Effector memory CD4-positive, alpha-beta T cell (primary cell): ENCODE measurements around the gene TNNT1.

Experiments
- DNase-seq, 3 donors: peaks; one replicate each; pipeline ENCODE4 v3.0.0-alpha.2; 2020
- H3K27ac ChIP-seq: 2 replicates; pipeline ENCODE4 v1.7.0; 2013; ENCODE audit warnings: mild to moderate bottlenecking, low read length, moderate library complexity; ENCODE audit not compliant: insufficient read depth, poor library complexity, severe bottlenecking
- H3K27me3 ChIP-seq: replicated peaks from 2 replicates; pipeline ENCODE4 v1.7.0; 2013; ENCODE audit warnings: mild to moderate bottlenecking, low read length; ENCODE audit not compliant: insufficient read depth, control insufficient read depth, poor library complexity, severe bottlenecking
- H3K36me3 ChIP-seq: 2 replicates; pipeline ENCODE4 v1.7.0; 2013; ENCODE audit warnings: mild to moderate bottlenecking, low read length, moderate library complexity; ENCODE audit not compliant: control insufficient read depth, insufficient read depth
- H3K4me1 ChIP-seq: 2 replicates; pipeline ENCODE4 v1.7.0; 2013; ENCODE audit warnings: low read length, mild to moderate bottlenecking; ENCODE audit not compliant: control insufficient read depth, insufficient read depth, poor library complexity, severe bottlenecking
- H3K4me3 ChIP-seq: 2 replicates; pipeline ENCODE4 v1.7.0; 2013; ENCODE audit warnings: low read length, low read depth, mild to moderate bottlenecking; ENCODE audit not compliant: insufficient read depth, poor library complexity, severe bottlenecking
- H3K9me3 ChIP-seq: 2 replicates; pipeline ENCODE4 v1.7.0; 2013; ENCODE audit warnings: mild to moderate bottlenecking, low read length, moderate library complexity; ENCODE audit not compliant: control insufficient read depth
- total RNA-seq, 3 donors: gene quantifications; one replicate each; lab custom pipeline; 2026; lab: John Stamatoyannopoulos, UW

TNNT1 gene
- 0 reads per million in 3 donors for total RNA-seq

- Histone ChIP-seq H3K27ac (no peak within 1 kb of the TSS), H3K9me3 (no peaks in the 10 kb centered on the region), H3K27me3 (peaks cover 28% of the 10 kb centered on the region), H3K4me1 (peaks cover 16% of the 10 kb centered on the region), H3K4me3 (no peak within 1 kb of the TSS), H3K36me3 (no peaks in the 10 kb centered on the region)
- no peak for DNase-seq
These were observed at the start of gene TNNT1 for GRCh38 chr19:55149078-55150003. TSS of gene TNNT1 (minus strand) at chr19:55149206. CDS start at chr19:55147157, 2,049 bp downstream.

- H3K27ac ChIP-seq, result no peak overlapping the region
- H3K4me3 ChIP-seq, result no peak overlapping the region
- no peaks in the 10 kb centered on the region for H3K9me3 ChIP-seq
- H3K36me3 ChIP-seq, result no peaks in the 10 kb centered on the region
- H3K27me3 ChIP-seq, result no peaks in the 10 kb centered on the region
- no peak for DNase-seq
- H3K4me1 ChIP-seq, result no peaks in the 10 kb centered on the region
These were observed 49.6 kb upstream of the TNNT1 start for GRCh38 chr19:55198651-55199050.

GRCh38 chr19:55197528-55197927, 48.5 kb upstream of the TNNT1 start:
- no peak overlapping the region for H3K4me3 ChIP-seq
- no peak overlapping the region for H3K27ac ChIP-seq
- DNase-seq, result no peak
- no peaks in the 10 kb centered on the region for H3K36me3 ChIP-seq
- no peaks in the 10 kb centered on the region for H3K4me1 ChIP-seq
- H3K27me3 ChIP-seq, result no peaks in the 10 kb centered on the region
- H3K9me3 ChIP-seq, result no peaks in the 10 kb centered on the region

- Histone ChIP-seq H3K4me1 (no peaks in the 10 kb centered on the region), H3K27ac (no peak overlapping the region), H3K27me3 (no peaks in the 10 kb centered on the region), H3K36me3 (no peaks in the 10 kb centered on the region), H3K4me3 (no peak overlapping the region), H3K9me3 (no peaks in the 10 kb centered on the region)
- DNase-seq, result no peak
These were observed 47.8 kb upstream of the TNNT1 start for GRCh38 chr19:55196803-55197202.

- Histone ChIP-seq H3K9me3 (no peaks in the 10 kb centered on the region), H3K27ac (no peak overlapping the region), H3K4me3 (no peak overlapping the region), H3K27me3 (no peaks in the 10 kb centered on the region), H3K36me3 (no peaks in the 10 kb centered on the region), H3K4me1 (no peaks in the 10 kb centered on the region)
- DNase-seq, result no peak
These were observed 44.5 kb upstream of the TNNT1 start for GRCh38 chr19:55193481-55193880.

GRCh38 chr19:55189403-55189835, 40.4 kb upstream of the TNNT1 start:
- no peak for DNase-seq
- no peaks in the 10 kb centered on the region for H3K9me3 ChIP-seq
- H3K27ac ChIP-seq, result no peak overlapping the region
- no peaks in the 10 kb centered on the region for H3K27me3 ChIP-seq
- H3K4me3 ChIP-seq, result no peak overlapping the region
- H3K4me1 ChIP-seq, result no peaks in the 10 kb centered on the region
- H3K36me3 ChIP-seq, result no peaks in the 10 kb centered on the region

GRCh38 chr19:55188625-55189024, 39.6 kb upstream of the TNNT1 start:
- DNase-seq, result no peak
- H3K36me3 ChIP-seq, result no peaks in the 10 kb centered on the region
- H3K27me3 ChIP-seq, result no peaks in the 10 kb centered on the region
- H3K4me3 ChIP-seq, result no peak overlapping the region
- no peaks in the 10 kb centered on the region for H3K9me3 ChIP-seq
- H3K4me1 ChIP-seq, result no peaks in the 10 kb centered on the region
- H3K27ac ChIP-seq, result no peak overlapping the region

- no peak overlapping the region for H3K4me3 ChIP-seq
- no peaks in the 10 kb centered on the region for H3K4me1 ChIP-seq
- no peaks in the 10 kb centered on the region for H3K9me3 ChIP-seq
- H3K27me3 ChIP-seq, result no peaks in the 10 kb centered on the region
- H3K27ac ChIP-seq, result no peak overlapping the region
- no peak for DNase-seq
- H3K36me3 ChIP-seq, result no peaks in the 10 kb centered on the region
These were observed 37.1 kb upstream of the TNNT1 start for GRCh38 chr19:55186080-55186479.

- Histone ChIP-seq H3K36me3 (no peaks in the 10 kb centered on the region), H3K4me1 (peaks cover 20% of the 10 kb centered on the region), H3K9me3 (no peaks in the 10 kb centered on the region), H3K4me3 (no peak overlapping the region), H3K27me3 (peaks cover 29% of the 10 kb centered on the region), H3K27ac (no peak overlapping the region)
- no peak for DNase-seq
These were observed 32.7 kb upstream of the TNNT1 start for GRCh38 chr19:55181740-55182139.
